ENCODE results near the gene RAB34. TPM values are rescaled to one million over a fixed set of nuclear protein-coding genes. Genes with fewer than 3 reads are reported as not detected.

The RAB34 gene
- total and polyA plus RNA-seq, 2 donors (not counting 3 experiments of a cell fraction or from before 2014, with no cell fraction given) = 62.3 to 113 TPM

- Histone ChIP-seq H3K36me3 (ENCODE audit: control insufficient read depth in 2 of 2, extremely low read depth in 1 of 2, insufficient read depth in 2 of 2, low read length in 2 of 2) (peaks cover 15 to 19% of the 10 kb centered on the region in 2 experiments), H3K4me3 (replicated peaks in 1 of 3; ENCODE audit: insufficient read depth in 1 of 3, low read depth in 1 of 3, low read length in 3 of 3) (peak overlapping the region; percentile 29 to 57 (median 41)), H3K4me1 (ENCODE audit: control insufficient read depth, extremely low read depth, insufficient read depth, low read length) (peaks cover 34% of the 10 kb centered on the region), H2AFZ (ENCODE audit: low read depth, low read length) (peak overlapping the region; percentile 84), H3K27me3 (ENCODE audit: control insufficient read depth in 2 of 2, insufficient read depth in 2 of 2, low read length in 2 of 2) (no peaks in the 10 kb centered on the region), H3K9ac (replicated peaks; ENCODE audit: extremely low read depth, insufficient read depth, low read length) (peak overlapping the region; percentile 53), H3K9me1 (replicated peaks; ENCODE audit: control insufficient read depth, extremely low read depth, insufficient read depth, low read length) (no peaks in the 10 kb centered on the region), H3K4me2 (ENCODE audit: insufficient read depth, low read length) (peak overlapping the region; percentile 68), H3K27ac (ENCODE audit: insufficient read depth, low read depth, low read length) (no peak overlapping the region), H4K20me1 (replicated peaks; ENCODE audit: control insufficient read depth, extremely low read depth, insufficient read depth, low read length) (no peaks in the 10 kb centered on the region), H3K79me2 (ENCODE audit: control insufficient read depth, insufficient read depth, low read length) (peaks cover 17% of the 10 kb centered on the region), H3K9me3 (replicated peaks; ENCODE audit: control insufficient read depth, insufficient read depth, low read length) (no peaks in the 10 kb centered on the region)
- ChIA-PET CTCF (interaction anchor here (0.6 to 13.7 kb wide), 41 partner anchors 8 to 397 kb away, joined by 3 to 602 read pairs (median 7); partner anchors contain the start of genes ERAL1, FAM222B, FLOT2 and PHF12), POLR2A (interaction anchor here (0.7 to 4.7 kb wide), 5 partner anchors 16 to 226 kb away, joined by 3 to 45 read pairs (median 7); no protein-coding TSS in a partner anchor)
- peak; percentile 32 for TF ChIP-seq POLR2AphosphoS5 (IDR thresholded peaks at IDR 0.05; ENCODE audit: insufficient read depth, low read depth, low read length)
- no peak for TF ChIP-seq JUN (IDR thresholded peaks at IDR 0.05; ENCODE audit: borderline replicate concordance, insufficient read depth, insufficient read length, low read depth)
- TF ChIP-seq FOS (IDR thresholded peaks at IDR 0.05; ENCODE audit: borderline replicate concordance, insufficient read depth, low read length) = no peak
- peak; percentile 98 to 99 for TF ChIP-seq CTCF (IDR thresholded peaks at IDR 0.05; ENCODE audit: extremely low read depth in 1 of 2, insufficient read depth in 1 of 2, low read depth in 1 of 2, low read length in 2 of 2)
- TF ChIP-seq EZH2 (IDR thresholded peaks at IDR 0.05; ENCODE audit: borderline replicate concordance, low read depth, low read length, severe bottlenecking) = no peak
- no peak for TF ChIP-seq GATA2 (IDR thresholded peaks at IDR 0.05; ENCODE audit: insufficient read depth, insufficient read length, low read depth, low read length)
- DNase-seq (ENCODE audit: low read depth, low spot score) = peak; percentile 95
- FAIRE-seq = peak; percentile 91
- intact Hi-C loops (cut with micrococcal nuclease) = loop anchor here (1.0 to 2.0 kb wide), 6 partner anchors 23 to 225 kb away; partner anchors contain the start of gene DHRS13
- BruUV-seq (replicated peaks) = no TSS peak
- dilution Hi-C loops (cut with MboI; ENCODE audit: extremely low pct_ligation_motif_present, low sequenced_read_pairs) = no loop called here
Observed at GRCh38 chr17:28726627-28727491, 9.2 kb upstream of the RAB34 start.

Measured in endothelial cell of umbilical vein (primary cell).